GM23248 (cell line): ENCODE measurements around the gene UPK3BL1. TPM values are rescaled to one million over a fixed set of nuclear protein-coding genes. Genes with fewer than 3 reads are reported as not detected.
"Not testable (repeated sequence)": the region's sequence is repeated elsewhere in the genome, so short reads cannot be mapped to it uniquely, and the experiment has no call there.

ENCODE experiments used
- DNase-seq: peaks from one replicate; pipeline ENCODE4 v3.0.0-alpha.2; 2015
- H2AFZ ChIP-seq: fragments of 200-600 bp; sonication (generic); 2 replicates; pipeline ENCODE4 v1.6.1; 2016; ENCODE audit warnings: antibody characterized with exemption
- H3F3A ChIP-seq: fragments of 200-600 bp; sonication (generic); 2 replicates; pipeline ENCODE4 v1.6.1; 2016; ENCODE audit warnings: mild to moderate bottlenecking, antibody characterized with exemption, mixed run types; ENCODE audit not compliant: insufficient read depth
- H3K27ac ChIP-seq: fragments of 200-600 bp; sonication (generic); 2 replicates; pipeline ENCODE4 v1.5.1; 2016; ENCODE audit warnings: mild to moderate bottlenecking
- H3K27me3 ChIP-seq: fragments of 200-600 bp; sonication (generic); replicated peaks from 2 replicates; pipeline ENCODE4 v1.6.1; 2016; ENCODE audit warnings: mild to moderate bottlenecking; ENCODE audit not compliant: insufficient read depth
- H3K36me3 ChIP-seq: fragments of 200-600 bp; sonication (generic); 2 replicates; pipeline ENCODE4 v1.6.1; 2016; ENCODE audit warnings: low read depth, mild to moderate bottlenecking
- H3K4me1 ChIP-seq: fragments of 200-600 bp; sonication (generic); 2 replicates; pipeline ENCODE4 v1.6.1; 2016; ENCODE audit warnings: mild to moderate bottlenecking; ENCODE audit not compliant: insufficient read depth
- H3K4me2 ChIP-seq: fragments of 200-600 bp; sonication (generic); one replicate; pipeline ENCODE4 v1.6.1; 2016; ENCODE audit warnings: mild to moderate bottlenecking; ENCODE audit not compliant: unreplicated experiment
- H3K4me3 ChIP-seq: fragments of 200-600 bp; sonication (generic); 2 replicates; pipeline ENCODE4 v1.5.1; 2016; ENCODE audit warnings: mild to moderate bottlenecking
- H3K79me2 ChIP-seq: fragments of 200-600 bp; sonication (generic); 2 replicates; pipeline ENCODE4 v1.6.1; 2016; ENCODE audit warnings: mild to moderate bottlenecking; ENCODE audit not compliant: insufficient read depth
- H3K9ac ChIP-seq: fragments of 200-600 bp; sonication (generic); 2 replicates; pipeline ENCODE4 v1.6.1; 2016; ENCODE audit warnings: mild to moderate bottlenecking
- H3K9me2 ChIP-seq: fragments of 200-600 bp; sonication (generic); 2 replicates; pipeline ENCODE4 v1.6.1; 2016; ENCODE audit warnings: mixed run types, mild to moderate bottlenecking, moderate library complexity; ENCODE audit not compliant: insufficient read depth
- H3K9me3 ChIP-seq: fragments of 200-600 bp; sonication (generic); one replicate; pipeline ENCODE4 v1.6.1; 2017; ENCODE audit warnings: low read depth
- H4K20me1 ChIP-seq: fragments of 200-600 bp; sonication (generic); 2 replicates; pipeline ENCODE4 v1.6.0; 2016; ENCODE audit not compliant: insufficient read depth
- WGBS, 2 experiments: methylation state at CpG; one replicate each; pipeline ENCODE4 v1.1.6; 2015 to 2017; ENCODE audit warnings: low lambda C conversion rate in 2 of 2, low coverage in 1 of 2; ENCODE audit errors: missing lambda C conversion rate in 2 of 2; 5-methylcytosine and 5-hydroxymethylcytosine counted together
- in situ Hi-C: fragments of 300-500 bp; cut with MboI; formaldehyde crosslinking; loops from 2 replicates; pipeline ENCODE4 v1.15.0; 2020
- polyA plus RNA-seq: library from polyadenylated mRNA; unstranded; fragments of >200 nt; fragmentation: Nextera tagmentation; extraction: Ambion mirVana; gene quantifications from 2 replicates; pipeline ENCODE4 v1.2.1, GENCODE V29; 2016
- total RNA-seq: library from RNA; depleted of rRNA; stranded (reverse); fragments of >200 nt; shearing (Covaris generic); gene quantifications from 2 replicates; pipeline ENCODE4 v1.2.3, GENCODE V29; 2014

The UPK3BL1 gene
- total and polyA plus RNA-seq, 2 experiments from 2014 or later: 7.8 to 10.8 TPM

GRCh38 chr7:102611013-102611674, 31.4 kb downstream of the UPK3BL1 start:
- H3K27ac ChIP-seq, H3K27me3 ChIP-seq, H4K20me1 ChIP-seq, H3K4me3 ChIP-seq, H3K4me1 ChIP-seq, H3K9ac ChIP-seq, H3K4me2 ChIP-seq, H3K79me2 ChIP-seq, H3K36me3 ChIP-seq, H2AFZ ChIP-seq, DNase-seq, H3F3A ChIP-seq, in situ Hi-C loops, H3K9me3 ChIP-seq, H3K9me2 ChIP-seq: not testable (repeated sequence)
- no CpG with 5 or more reads among the region's 30 CpGs for WGBS, 2 experiments

- DNase-seq: not testable (repeated sequence)
These were observed 32.1 kb downstream of the UPK3BL1 start for GRCh38 chr7:102610441-102610840.

GRCh38 chr7:102609734-102610133, 32.9 kb downstream of the UPK3BL1 start:
- H3K4me3 ChIP-seq, H3K9ac ChIP-seq, H3K4me1 ChIP-seq, H3K27me3 ChIP-seq, H3K27ac ChIP-seq, H2AFZ ChIP-seq, H3K9me2 ChIP-seq, H3F3A ChIP-seq, in situ Hi-C loops, H3K79me2 ChIP-seq, H3K9me3 ChIP-seq, H3K36me3 ChIP-seq, DNase-seq, H3K4me2 ChIP-seq, H4K20me1 ChIP-seq: not testable (repeated sequence)
- 58% methylated on average over 6 of the region's 10 CpGs; no CpG with 5 or more reads in 1 of the 2 experiments for WGBS, 2 experiments

More at GRCh38 chr7:102610441-102610840, 32.1 kb downstream of the UPK3BL1 start:
- H3K27me3 ChIP-seq, H4K20me1 ChIP-seq, H3K4me2 ChIP-seq, H3K36me3 ChIP-seq, H3K4me3 ChIP-seq, H3F3A ChIP-seq, H3K9me2 ChIP-seq, H3K9ac ChIP-seq, H2AFZ ChIP-seq, H3K4me1 ChIP-seq, H3K27ac ChIP-seq, in situ Hi-C loops, H3K9me3 ChIP-seq, H3K79me2 ChIP-seq: not testable (repeated sequence)
- WGBS, 2 experiments: 48% methylated on average over 2 of the region's 7 CpGs; no CpG with 5 or more reads in 1 of the 2 experiments

- H3K27ac ChIP-seq, H3K9me3 ChIP-seq, H3K9me2 ChIP-seq, H3K79me2 ChIP-seq, H3K4me2 ChIP-seq, H3K9ac ChIP-seq, H3F3A ChIP-seq, H2AFZ ChIP-seq, H3K4me1 ChIP-seq, H3K27me3 ChIP-seq, H3K4me3 ChIP-seq, H3K36me3 ChIP-seq, H4K20me1 ChIP-seq, DNase-seq, in situ Hi-C loops: not testable (repeated sequence)
- no CpG with 5 or more reads among the region's 5 CpGs for WGBS, 2 experiments
These were observed 35.7 kb downstream of the UPK3BL1 start for GRCh38 chr7:102606848-102607247.

- H3K27me3 ChIP-seq, H3K27ac ChIP-seq, H3K9ac ChIP-seq, H4K20me1 ChIP-seq, H3K9me3 ChIP-seq, in situ Hi-C loops, DNase-seq, H3K79me2 ChIP-seq, H3K36me3 ChIP-seq, H2AFZ ChIP-seq, H3K4me2 ChIP-seq, H3K9me2 ChIP-seq, H3K4me3 ChIP-seq, H3K4me1 ChIP-seq, H3F3A ChIP-seq: not testable (repeated sequence)
- no CpG with 5 or more reads among the region's 19 CpGs for WGBS, 2 experiments
These were observed 38.0 kb downstream of the UPK3BL1 start for GRCh38 chr7:102604431-102605145.

- H3K36me3 ChIP-seq, DNase-seq, H3F3A ChIP-seq, H3K27me3 ChIP-seq, H4K20me1 ChIP-seq, H3K9ac ChIP-seq, H3K4me2 ChIP-seq, H3K9me3 ChIP-seq, H3K4me1 ChIP-seq, in situ Hi-C loops, H3K4me3 ChIP-seq, H3K79me2 ChIP-seq, H2AFZ ChIP-seq, H3K27ac ChIP-seq, H3K9me2 ChIP-seq: not testable (repeated sequence)
- no CpG with 5 or more reads among the region's 12 CpGs for WGBS, 2 experiments
These were observed 40.3 kb downstream of the UPK3BL1 start for GRCh38 chr7:102602317-102602716.

GRCh38 chr7:102599699-102600098, 42.9 kb downstream of the UPK3BL1 start:
- H3K36me3 ChIP-seq, H3K27me3 ChIP-seq, H3F3A ChIP-seq, H3K9me2 ChIP-seq, H4K20me1 ChIP-seq, DNase-seq, H3K9me3 ChIP-seq, H3K9ac ChIP-seq, H3K4me2 ChIP-seq, H2AFZ ChIP-seq, H3K79me2 ChIP-seq, H3K4me3 ChIP-seq, H3K4me1 ChIP-seq, in situ Hi-C loops, H3K27ac ChIP-seq: not testable (repeated sequence)
- no CpG with 5 or more reads among the region's 9 CpGs for WGBS, 2 experiments
